ENCODE results near the gene LRP3. TPM values are rescaled to one million over a fixed set of nuclear protein-coding genes. Genes with fewer than 3 reads are reported as not detected.

The LRP3 gene
- total RNA-seq, 1 donor, result 11.2 TPM

- TF ChIP-seq CTCF (IDR thresholded peaks at IDR 0.05; ENCODE audit: insufficient read depth, low read depth, low read length), result no peak
- no peak overlapping the region for H3K4me3 ChIP-seq (ENCODE audit: low read depth, low read length)
- DNase-seq (ENCODE audit: low read depth), result no peak
Measured at GRCh38 chr19:33167438-33167837, 26.7 kb upstream of the LRP3 start.

- no peak for DNase-seq (ENCODE audit: low read depth)
- H3K4me3 ChIP-seq (ENCODE audit: low read depth, low read length), result no peak overlapping the region
- no peak for TF ChIP-seq CTCF (IDR thresholded peaks at IDR 0.05; ENCODE audit: insufficient read depth, low read depth, low read length)
Measured at GRCh38 chr19:33168528-33168927, 25.6 kb upstream of the LRP3 start.

- no peak for TF ChIP-seq CTCF (IDR thresholded peaks at IDR 0.05; ENCODE audit: insufficient read depth, low read depth, low read length)
- DNase-seq (ENCODE audit: low read depth), result no peak
- H3K4me3 ChIP-seq (ENCODE audit: low read depth, low read length), result no peak overlapping the region
Measured at GRCh38 chr19:33171222-33171795, 22.8 kb upstream of the LRP3 start.

- no peak overlapping the region for H3K4me3 ChIP-seq (ENCODE audit: low read depth, low read length)
- TF ChIP-seq CTCF (IDR thresholded peaks at IDR 0.05; ENCODE audit: insufficient read depth, low read depth, low read length), result no peak
- DNase-seq (ENCODE audit: low read depth), result peak; percentile 44
Measured at GRCh38 chr19:33171916-33172359, 22.2 kb upstream of the LRP3 start.

GRCh38 chr19:33174186-33174585, 19.9 kb upstream of the LRP3 start:
- TF ChIP-seq CTCF (IDR thresholded peaks at IDR 0.05; ENCODE audit: insufficient read depth, low read depth, low read length), result no peak
- H3K4me3 ChIP-seq (ENCODE audit: low read depth, low read length), result no peak overlapping the region
- no peak for DNase-seq (ENCODE audit: low read depth)

GRCh38 chr19:33175156-33175782, 18.9 kb upstream of the LRP3 start:
- TF ChIP-seq CTCF (IDR thresholded peaks at IDR 0.05; ENCODE audit: insufficient read depth, low read depth, low read length), result no peak
- no peak overlapping the region for H3K4me3 ChIP-seq (ENCODE audit: low read depth, low read length)
- no peak for DNase-seq (ENCODE audit: low read depth)

All from fibroblast of villous mesenchyme (primary cell).